ENCODE data around the gene DNAH14.

- TF ChIP-seq GFI1B (tag by site-specific recombination; IDR thresholded peaks at IDR 0.05) (no peak), ZNF280D (tag by site-specific recombination; IDR thresholded peaks at IDR 0.05) (peak; percentile 97), YY1 (tag by site-specific recombination; IDR thresholded peaks at IDR 0.05) (peak; percentile 15; the same call in 1 of the 2 replicates)
Measured at GRCh38 chr1:224914292-224914900, 15.1 kb upstream of the DNAH14 start.
